ENCODE data around the gene PNISR. TPM values are rescaled to one million over a fixed set of nuclear protein-coding genes. Genes with fewer than 3 reads are reported as not detected.
"Not testable (repeated sequence)": the region's sequence is repeated elsewhere in the genome, so short reads cannot be mapped to it uniquely, and the experiment has no call there.

PNISR gene, protein sequence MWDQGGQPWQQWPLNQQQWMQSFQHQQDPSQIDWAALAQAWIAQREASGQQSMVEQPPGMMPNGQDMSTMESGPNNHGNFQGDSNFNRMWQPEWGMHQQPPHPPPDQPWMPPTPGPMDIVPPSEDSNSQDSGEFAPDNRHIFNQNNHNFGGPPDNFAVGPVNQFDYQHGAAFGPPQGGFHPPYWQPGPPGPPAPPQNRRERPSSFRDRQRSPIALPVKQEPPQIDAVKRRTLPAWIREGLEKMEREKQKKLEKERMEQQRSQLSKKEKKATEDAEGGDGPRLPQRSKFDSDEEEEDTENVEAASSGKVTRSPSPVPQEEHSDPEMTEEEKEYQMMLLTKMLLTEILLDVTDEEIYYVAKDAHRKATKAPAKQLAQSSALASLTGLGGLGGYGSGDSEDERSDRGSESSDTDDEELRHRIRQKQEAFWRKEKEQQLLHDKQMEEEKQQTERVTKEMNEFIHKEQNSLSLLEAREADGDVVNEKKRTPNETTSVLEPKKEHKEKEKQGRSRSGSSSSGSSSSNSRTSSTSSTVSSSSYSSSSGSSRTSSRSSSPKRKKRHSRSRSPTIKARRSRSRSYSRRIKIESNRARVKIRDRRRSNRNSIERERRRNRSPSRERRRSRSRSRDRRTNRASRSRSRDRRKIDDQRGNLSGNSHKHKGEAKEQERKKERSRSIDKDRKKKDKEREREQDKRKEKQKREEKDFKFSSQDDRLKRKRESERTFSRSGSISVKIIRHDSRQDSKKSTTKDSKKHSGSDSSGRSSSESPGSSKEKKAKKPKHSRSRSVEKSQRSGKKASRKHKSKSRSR
- total RNA-seq = 100 to 1,000 TPM in 1 of 4 donors, 10 to 100 TPM in 3; 52.3 to 101 (median 56.5) TPM

DNA sequence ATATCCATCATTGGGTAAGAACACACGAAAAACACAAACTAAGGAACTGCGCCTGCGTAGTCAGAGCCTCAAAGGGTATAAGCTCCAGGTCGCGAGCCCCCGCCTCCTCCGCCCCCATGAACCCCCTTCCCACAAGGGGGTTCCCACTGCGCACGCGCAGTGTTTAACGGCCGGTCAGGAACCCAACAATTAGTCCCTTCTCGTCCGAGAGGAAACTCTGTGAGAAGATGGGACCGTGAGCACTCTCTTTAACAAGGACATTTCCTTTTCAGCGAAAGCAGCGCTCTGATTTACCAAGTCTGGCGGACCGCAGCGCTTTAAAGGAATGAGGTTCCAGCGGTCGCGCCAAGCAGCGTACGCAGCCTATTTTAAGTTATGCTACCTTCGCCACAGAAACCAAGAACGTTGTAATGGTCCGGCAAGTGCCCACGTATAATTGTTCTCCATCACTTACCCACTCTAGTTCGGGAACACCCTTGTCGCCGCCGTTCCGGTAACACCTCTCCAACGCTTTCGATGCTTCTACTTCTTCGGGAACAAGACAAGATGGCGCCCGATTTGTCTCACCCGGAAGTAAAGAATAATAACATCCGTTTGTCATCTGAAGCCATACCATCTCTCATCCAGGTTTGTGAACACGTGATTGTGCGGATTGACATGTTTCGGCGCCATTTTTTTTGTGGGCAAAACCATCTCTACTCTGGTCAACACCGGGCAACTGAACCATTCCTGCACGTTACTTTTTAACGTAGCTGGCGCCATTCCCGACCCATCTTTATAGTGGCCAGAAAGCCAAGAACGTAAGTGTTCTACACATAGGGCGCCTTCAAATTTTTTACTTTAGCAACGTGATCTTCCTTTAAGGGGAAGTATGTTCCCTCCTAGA lies at the start of gene PNISR:
Gene PNISR, minus strand, starts transcription at position 548 of the 886 bp plus-strand sequence. CDS start 10,649 bp downstream, outside the sequence.
- DNase-seq (ENCODE audit: low spot score in 2 of 2) = peak; percentile 97 to 98
- peak within 1 kb of the TSS; percentile 75 for H3K4me3 ChIP-seq (ENCODE audit: low read depth, poor library complexity, severe bottlenecking)
- WGBS, 2 donors = 0% methylated on average over 52 to 53 of the region's 53 CpGs
- TF ChIP-seq POLR2A (IDR thresholded peaks at IDR 0.05) = no peak
- TF ChIP-seq, protein P1, sequence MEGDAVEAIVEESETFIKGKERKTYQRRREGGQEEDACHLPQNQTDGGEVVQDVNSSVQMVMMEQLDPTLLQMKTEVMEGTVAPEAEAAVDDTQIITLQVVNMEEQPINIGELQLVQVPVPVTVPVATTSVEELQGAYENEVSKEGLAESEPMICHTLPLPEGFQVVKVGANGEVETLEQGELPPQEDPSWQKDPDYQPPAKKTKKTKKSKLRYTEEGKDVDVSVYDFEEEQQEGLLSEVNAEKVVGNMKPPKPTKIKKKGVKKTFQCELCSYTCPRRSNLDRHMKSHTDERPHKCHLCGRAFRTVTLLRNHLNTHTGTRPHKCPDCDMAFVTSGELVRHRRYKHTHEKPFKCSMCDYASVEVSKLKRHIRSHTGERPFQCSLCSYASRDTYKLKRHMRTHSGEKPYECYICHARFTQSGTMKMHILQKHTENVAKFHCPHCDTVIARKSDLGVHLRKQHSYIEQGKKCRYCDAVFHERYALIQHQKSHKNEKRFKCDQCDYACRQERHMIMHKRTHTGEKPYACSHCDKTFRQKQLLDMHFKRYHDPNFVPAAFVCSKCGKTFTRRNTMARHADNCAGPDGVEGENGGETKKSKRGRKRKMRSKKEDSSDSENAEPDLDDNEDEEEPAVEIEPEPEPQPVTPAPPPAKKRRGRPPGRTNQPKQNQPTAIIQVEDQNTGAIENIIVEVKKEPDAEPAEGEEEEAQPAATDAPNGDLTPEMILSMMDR (IDR thresholded peaks at IDR 0.05) = no peak
- intact Hi-C loops (cut with DNase I; ENCODE audit: low total_unique reads) = no loop called here

DNA sequence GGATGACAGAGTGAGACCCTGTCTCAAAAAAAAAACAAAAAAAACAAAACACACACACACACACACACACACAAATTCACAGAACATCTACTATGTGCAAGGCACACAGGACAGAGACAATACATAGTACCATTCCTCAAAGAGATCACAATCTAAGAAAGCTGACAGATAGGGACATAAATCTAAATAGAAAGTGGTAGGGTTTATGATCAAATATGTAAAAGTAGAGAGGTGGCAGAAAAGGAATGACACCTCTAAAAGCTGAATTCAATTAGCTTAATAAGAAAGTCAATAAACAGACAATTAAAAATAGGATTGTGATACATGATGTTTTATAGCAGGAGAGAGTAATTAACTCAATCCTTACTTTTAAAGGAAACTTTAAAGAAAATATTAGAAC lies 48.6 kb upstream of the PNISR start:
- H3K4me3 ChIP-seq (ENCODE audit: low read depth, poor library complexity, severe bottlenecking) = no peak overlapping the region
- intact Hi-C loops (cut with DNase I; ENCODE audit: low total_unique reads) = no loop called here
- no peak for DNase-seq (ENCODE audit: low spot score in 2 of 2)
- no peak for TF ChIP-seq POLR2A (IDR thresholded peaks at IDR 0.05)
- TF ChIP-seq, protein P1 (IDR thresholded peaks at IDR 0.05) = no peak

DNA sequence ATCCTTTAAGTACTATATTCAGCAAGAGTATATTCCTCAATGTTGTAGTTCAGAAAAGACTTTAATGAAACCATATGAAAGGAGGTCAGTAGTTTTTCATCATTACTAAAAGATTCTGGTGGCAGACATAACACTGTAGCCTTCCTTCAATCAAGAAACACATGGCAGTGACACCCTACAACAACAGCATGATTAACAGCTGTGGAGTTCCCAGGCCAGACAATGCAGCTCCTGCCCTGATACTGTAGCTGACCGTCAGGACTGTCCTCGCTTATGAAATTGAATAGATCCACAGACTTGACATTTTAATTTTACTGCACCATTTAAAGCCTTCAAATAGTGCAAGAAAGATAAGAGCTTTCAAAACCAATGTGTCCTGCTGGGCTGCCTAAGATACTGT lies 46.5 kb upstream of the PNISR start:
- intact Hi-C loops (cut with DNase I; ENCODE audit: low total_unique reads) = no loop called here

DNA sequence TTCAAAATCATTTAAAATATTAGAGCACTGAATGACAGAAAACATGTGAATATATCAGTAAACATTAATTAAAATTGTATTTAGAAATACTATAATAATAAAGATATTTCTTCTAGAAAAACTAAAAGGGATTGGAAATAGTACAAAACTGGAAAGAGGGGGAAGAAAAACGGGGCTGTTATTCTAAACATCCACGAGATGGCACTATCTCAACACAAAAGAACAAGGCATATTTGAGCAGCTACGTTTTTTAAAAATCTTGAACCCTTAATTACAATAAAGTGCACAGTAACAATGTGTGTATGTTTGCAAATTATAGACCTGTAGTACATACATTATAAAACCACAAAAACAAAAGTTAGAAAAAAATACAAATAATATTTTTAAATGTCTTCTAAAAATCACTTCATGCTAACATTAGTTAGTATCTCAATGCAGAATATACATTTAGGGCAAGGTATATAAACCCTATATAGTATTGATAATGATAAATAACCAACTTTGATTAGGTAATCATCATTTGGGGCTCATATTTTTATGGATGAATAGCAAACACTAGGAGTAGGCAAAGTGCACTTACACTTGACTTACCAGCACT lies 42.5 kb upstream of the PNISR start:
- no peak overlapping the region for H3K4me3 ChIP-seq (ENCODE audit: low read depth, poor library complexity, severe bottlenecking)
- WGBS, 2 donors = 1 to 3% methylated on average over 3 of the region's 3 CpGs
- no peak for DNase-seq (ENCODE audit: low spot score in 2 of 2)
- intact Hi-C loops (cut with DNase I; ENCODE audit: low total_unique reads) = loop anchor here (2.0 kb wide), 1 partner anchor 277 kb away; no protein-coding TSS in a partner anchor
- TF ChIP-seq, protein P1 (IDR thresholded peaks at IDR 0.05) = no peak
- no peak for TF ChIP-seq POLR2A (IDR thresholded peaks at IDR 0.05)

More for the DNA sequence above, 46.5 kb upstream of the PNISR start:
- DNase-seq (ENCODE audit: low spot score in 2 of 2) = no peak
- WGBS, 2 donors = 80 to 85% methylated on average over 2 of the region's 2 CpGs
- TF ChIP-seq, protein P1 (IDR thresholded peaks at IDR 0.05) = no peak
- TF ChIP-seq POLR2A (IDR thresholded peaks at IDR 0.05) = no peak
- H3K4me3 ChIP-seq (ENCODE audit: low read depth, poor library complexity, severe bottlenecking) = no peak overlapping the region

DNA sequence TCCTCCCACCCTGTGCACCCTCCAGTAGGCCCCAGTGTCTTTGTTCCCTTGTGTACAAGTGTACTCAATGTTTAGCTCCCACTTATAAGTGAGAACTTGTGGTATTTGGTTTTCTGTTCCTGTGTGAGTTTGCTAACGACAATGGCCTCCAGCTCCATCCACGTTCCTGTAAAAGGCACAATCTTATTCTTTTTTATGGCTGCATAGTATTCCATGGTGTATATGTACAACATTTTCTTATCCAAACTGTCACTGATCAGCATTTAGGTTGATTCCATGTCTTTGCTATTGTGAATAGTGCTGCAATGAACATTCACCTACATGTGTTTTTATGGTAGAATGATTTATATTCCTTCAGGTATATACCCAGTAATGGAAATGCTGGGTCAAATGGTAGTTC lies 34.0 kb upstream of the PNISR start:
- DNase-seq (ENCODE audit: low spot score in 2 of 2); intact Hi-C loops (cut with DNase I; ENCODE audit: low total_unique reads); H3K4me3 ChIP-seq (ENCODE audit: low read depth, poor library complexity, severe bottlenecking): not testable (repeated sequence)
- 93 to 100% methylated on average over 2 of the region's 2 CpGs for WGBS, 2 donors

Data from lower leg skin (tissue), 4 donors.